IMR-90 (cell line): ENCODE results near the gene KCNQ2. TPM values are rescaled to one million over a fixed set of nuclear protein-coding genes. Genes with fewer than 3 reads are reported as not detected.

ENCODE experiments used
- ATAC-seq: fragments of 200-7000 bp; cut with Tn5 transposase; 2 replicates; pipeline ENCODE4 v1.9.1; 2020; ENCODE audit warnings: low read depth, mild to moderate bottlenecking, moderate library complexity
- BruUV-seq: library from RNA; stranded (reverse); fragments of 400-500 nt; replicated peaks from 2 replicates; lab custom pipeline; 2021; lab: Mats Ljungman, UMichigan
- CTCF ChIA-PET: fragments of 300-600 bp; formaldehyde crosslinking; extraction: SDS; loops from one replicate; lab custom pipeline; 2021; ENCODE audit warnings: antibody characterized with exemption; lab: Yijun Ruan, JAX
- POLR2A ChIA-PET: fragments of 300-600 bp; sonication (Branson Sonifier 250); formaldehyde crosslinking; loops from one replicate; lab custom pipeline; 2022; ENCODE audit warnings: antibody characterized with exemption; ENCODE audit not compliant: unreplicated experiment; lab: Charles Lee
- DNase-seq: peaks from one replicate; pipeline ENCODE4 v3.0.0; 2013
- H2AFZ ChIP-seq: replicated peaks from 2 replicates; pipeline ENCODE3; 2013; ENCODE audit warnings: low read length, mild to moderate bottlenecking; ENCODE audit not compliant: poor library complexity
- H2AK5ac ChIP-seq: 2 replicates; pipeline ENCODE4 v1.6.1; 2013; ENCODE audit warnings: low read depth, low read length, inconsistent platforms
- H2AK9ac ChIP-seq: replicated peaks from 2 replicates; pipeline ENCODE3; 2013; ENCODE audit warnings: mild to moderate bottlenecking, low read depth, low read length, moderate library complexity; ENCODE audit not compliant: poor library complexity
- H2BK120ac ChIP-seq: 2 replicates; pipeline ENCODE4 v1.6.1; 2013; ENCODE audit warnings: low read depth, low read length, inconsistent platforms
- H2BK15ac ChIP-seq: 3 replicates; pipeline ENCODE4 v1.6.1; 2013; ENCODE audit warnings: low read depth, low read length, inconsistent platforms
- H2BK20ac ChIP-seq: 2 replicates; pipeline ENCODE4 v1.6.1; 2013; ENCODE audit warnings: low read depth, mild to moderate bottlenecking, inconsistent platforms, low read length, moderate library complexity
- H2BK5ac ChIP-seq: 2 replicates; pipeline ENCODE4 v1.6.1; 2013; ENCODE audit warnings: mild to moderate bottlenecking, low read depth, low read length, inconsistent platforms; ENCODE audit not compliant: poor library complexity, severe bottlenecking
- H3K14ac ChIP-seq: replicated peaks from 2 replicates; pipeline ENCODE4 v1.6.1; 2013; ENCODE audit warnings: low read depth, low read length, inconsistent platforms
- H3K18ac ChIP-seq: 2 replicates; pipeline ENCODE4 v1.6.1; 2013; ENCODE audit warnings: low read depth, low read length, control low read depth
- H3K23ac ChIP-seq: 2 replicates; pipeline ENCODE4 v1.6.1; 2013; ENCODE audit warnings: low read depth, low read length, inconsistent platforms
- H3K27ac ChIP-seq: 2 replicates; pipeline ENCODE4 v1.5.1; 2013; ENCODE audit warnings: mild to moderate bottlenecking, control low read depth, low read length; ENCODE audit not compliant: insufficient read depth
- H3K27me3 ChIP-seq: 2 replicates; pipeline ENCODE4 v1.6.1; 2013; ENCODE audit warnings: low read length; ENCODE audit not compliant: control insufficient read depth, insufficient read depth
- H3K36me3 ChIP-seq: 2 replicates; pipeline ENCODE4 v1.6.1; 2013; ENCODE audit warnings: low read length, mixed read lengths; ENCODE audit not compliant: control insufficient read depth, insufficient read depth
- H3K4ac ChIP-seq: 2 replicates; pipeline ENCODE4 v1.6.1; 2013; ENCODE audit warnings: low read depth, low read length, inconsistent platforms
- H3K4me1 ChIP-seq: 2 replicates; pipeline ENCODE4 v1.6.1; 2013; ENCODE audit warnings: low read length, mixed read lengths; ENCODE audit not compliant: control insufficient read depth, insufficient read depth
- H3K4me2 ChIP-seq: 2 replicates; pipeline ENCODE4 v1.6.1; 2013; ENCODE audit warnings: low read depth, mild to moderate bottlenecking, control low read depth, low read length, moderate library complexity
- H3K4me3 ChIP-seq: 2 replicates; pipeline ENCODE4 v1.5.1; 2013; ENCODE audit warnings: low read depth, mild to moderate bottlenecking, control low read depth, low read length, moderate library complexity; ENCODE audit not compliant: insufficient read depth
- H3K56ac ChIP-seq: 2 replicates; pipeline ENCODE4 v1.6.1; 2013; ENCODE audit warnings: low read length, inconsistent platforms; ENCODE audit not compliant: insufficient read depth; ENCODE audit errors: extremely low read depth
- H3K79me1 ChIP-seq, 2 experiments: 2 replicates each; pipeline ENCODE4 v1.6.1; 2013; ENCODE audit warnings: low read length in 2 of 2, inconsistent platforms in 1 of 2, low read depth in 1 of 2
- H3K9ac ChIP-seq: 2 replicates; pipeline ENCODE4 v1.6.1; 2013; ENCODE audit warnings: low read depth, low read length, control low read depth
- H3K9me1 ChIP-seq: 2 replicates; pipeline ENCODE4 v1.6.1; 2013; ENCODE audit warnings: low read length, inconsistent platforms; ENCODE audit not compliant: insufficient read depth
- H3K9me3 ChIP-seq: 2 replicates; pipeline ENCODE4 v1.6.1; 2013; ENCODE audit warnings: low read length; ENCODE audit not compliant: control insufficient read depth, insufficient read depth
- H4K20me1 ChIP-seq: 2 replicates; pipeline ENCODE4 v1.6.1; 2013; ENCODE audit warnings: low read length, inconsistent platforms; ENCODE audit not compliant: insufficient read depth
- H4K5ac ChIP-seq: 2 replicates; pipeline ENCODE4 v1.6.1; 2013; ENCODE audit warnings: mild to moderate bottlenecking, low read depth, low read length, control low read depth
- H4K8ac ChIP-seq, 2 experiments: 2 replicates each; pipeline ENCODE4 v1.6.1; 2013; ENCODE audit warnings: low read depth in 2 of 2, low read length in 2 of 2, control low read depth in 1 of 2, inconsistent platforms in 1 of 2
- H4K91ac ChIP-seq: 2 replicates; pipeline ENCODE4 v1.6.1; 2013; ENCODE audit warnings: low read depth, low read length, inconsistent platforms; ENCODE audit not compliant: insufficient read depth
- BHLHE40 ChIP-seq: fragments of 150-350 bp; IDR thresholded peaks from 2 replicates; pipeline ENCODE4 v1.6.1; 2016; ENCODE audit warnings: mild to moderate bottlenecking, low read depth, low read length
- CEBPB ChIP-seq: IDR thresholded peaks from 2 replicates; pipeline ENCODE4 v1.6.1; 2012; ENCODE audit warnings: low read depth, low read length, improper control_type of control experiment
- ELK1 ChIP-seq: fragments of 150-350 bp; IDR thresholded peaks from 2 replicates; pipeline ENCODE4 v1.6.1; 2016; ENCODE audit warnings: low read depth, mild to moderate bottlenecking, low read length, moderate library complexity, borderline replicate concordance
- FOS ChIP-seq: fragments of 150-350 bp; IDR thresholded peaks from 2 replicates; pipeline ENCODE4 v1.6.1; 2016; ENCODE audit warnings: low read depth, low read length
- MAFK ChIP-seq: IDR thresholded peaks from 2 replicates; pipeline ENCODE4 v1.6.1; 2012; ENCODE audit warnings: low read depth, low read length, improper control_type of control experiment
- MAZ ChIP-seq: IDR thresholded peaks from 2 replicates; pipeline ENCODE4 v1.6.1; 2012; ENCODE audit warnings: low read depth, mild to moderate bottlenecking, low read length, improper control_type of control experiment, moderate library complexity, borderline replicate concordance
- MXI1 ChIP-seq: IDR thresholded peaks from 2 replicates; pipeline ENCODE4 v1.6.1; 2012; ENCODE audit warnings: low read depth, mild to moderate bottlenecking, low read length, moderate library complexity, borderline replicate concordance
- RCOR1 ChIP-seq: IDR thresholded peaks from 2 replicates; pipeline ENCODE4 v1.6.1; 2012; ENCODE audit warnings: mild to moderate bottlenecking, low read length, improper control_type of control experiment; ENCODE audit not compliant: insufficient replicate concordance
- RFX5 ChIP-seq: IDR thresholded peaks from 2 replicates; pipeline ENCODE4 v1.8.0; 2012; ENCODE audit warnings: low read depth, mild to moderate bottlenecking, low read length, moderate library complexity
- SMC3 ChIP-seq: fragments of 150-350 bp; IDR thresholded peaks from 2 replicates; pipeline ENCODE4 v1.6.1; 2016; ENCODE audit warnings: low read depth, mild to moderate bottlenecking, antibody characterized with exemption, low read length, moderate library complexity
- USF2 ChIP-seq: fragments of 150-350 bp; IDR thresholded peaks from 2 replicates; pipeline ENCODE4 v1.6.1; 2017; ENCODE audit warnings: mild to moderate bottlenecking, antibody characterized with exemption, low read length, low read depth
- WGBS, 2 experiments: methylation state at CpG; one replicate each; pipeline versions ENCODE4 v1.1.5 to v1.1.7; 2013; ENCODE audit warnings: missing lambda C conversion rate in 2 of 2; ENCODE audit not compliant: insufficient read length in 1 of 2; ENCODE audit errors: extremely low coverage in 2 of 2; 5-methylcytosine and 5-hydroxymethylcytosine counted together
- dilution Hi-C: fragments of 300-500 bp; cut with HindIII; formaldehyde crosslinking; loops from one replicate; pipeline ENCODE4 v1.14.3; 2018; ENCODE audit warnings: low sequenced_read_pairs; ENCODE audit not compliant: unreplicated experiment
- in situ Hi-C: fragments of 300-500 bp; cut with MboI; formaldehyde crosslinking; loops from 3 replicates; pipeline ENCODE4 v1.14.3; 2019; ENCODE audit warnings: low sequenced_read_pairs, inconsistent platforms, mixed read lengths
- intact Hi-C: fragments of 100-400 bp; cut with micrococcal nuclease; formaldehyde crosslinking; loops from 2 replicates; pipeline ENCODE4 v1.10.0; 2022
- polyA plus RNA-seq, 3 experiments: library from polyadenylated mRNA; depleted of rRNA; stranded (reverse); fragments of >200 nt; gene quantifications; 2 replicates each; pipeline ENCODE4 v1.2.3, GENCODE V29; 2012; ENCODE audit warnings: low replicate concordance in 1 of 3
- total RNA-seq: library from RNA; depleted of rRNA; stranded (reverse); fragments of >200 nt; gene quantifications from 2 replicates; pipeline ENCODE4 v1.2.3, GENCODE V29; 2012

Gene KCNQ2
- total and polyA plus RNA-seq, 2 of the 4 experiments (the other 2 are of a cell fraction): 0.02 TPM; not detected in 1

GRCh38 chr20:63382551-63383300 is 89.7 kb downstream of the KCNQ2 start:
- H3K4me3 ChIP-seq: no peak overlapping the region
- DNase-seq (no peak), ATAC-seq (no peak)
- no peak overlapping the region for H2AFZ ChIP-seq
- peaks cover 10% of the 10 kb centered on the region for H3K9me3 ChIP-seq
- no peak overlapping the region for H2BK15ac ChIP-seq
- no peaks in the 10 kb centered on the region for H3K9me1 ChIP-seq
- intact Hi-C loops: loop anchor here (5.0 kb wide), 2 partner anchors 160 to 325 kb away; no protein-coding TSS in a partner anchor
- CTCF ChIA-PET: interaction anchor here (0.7 to 3.4 kb wide), 4 partner anchors 70 to 111 kb away, joined by 4 to 30 read pairs (median 4); no protein-coding TSS in a partner anchor
- no peak overlapping the region for H2BK120ac ChIP-seq
- H3K18ac ChIP-seq: no peak overlapping the region
- H4K8ac ChIP-seq: no peak overlapping the region
- no peak overlapping the region for H3K4me2 ChIP-seq
- no TSS peak for BruUV-seq
- H2BK20ac ChIP-seq: no peak overlapping the region
- H3K27ac ChIP-seq: no peak overlapping the region
- no peak overlapping the region for H4K5ac ChIP-seq
- TF ChIP-seq MAFK (no peak), ELK1 (no peak), USF2 (no peak), RFX5 (no peak), MXI1 (no peak), RCOR1 (no peak), SMC3 (no peak), MAZ (no peak), CEBPB (no peak), FOS (no peak), BHLHE40 (no peak)
- H2AK5ac ChIP-seq: no peak overlapping the region
- H4K20me1 ChIP-seq: no peaks in the 10 kb centered on the region; the same call in 1 of the 2 replicates
- dilution Hi-C loops: no loop called here
- H3K4me1 ChIP-seq: no peaks in the 10 kb centered on the region
- no peak overlapping the region for H2AK9ac ChIP-seq
- POLR2A ChIA-PET: no interaction called here
- no peaks in the 10 kb centered on the region for H3K36me3 ChIP-seq
- no peaks in the 10 kb centered on the region for H3K79me1 ChIP-seq
- 70% methylated on average over 6 of the region's 17 CpGs; no CpG with 5 or more reads in 1 of the 2 experiments for WGBS, 2 experiments
- H4K91ac ChIP-seq: no peak overlapping the region
- H2BK5ac ChIP-seq: no peak overlapping the region
- in situ Hi-C loops: no loop called here
- H3K14ac ChIP-seq: no peak overlapping the region
- no peak overlapping the region for H3K9ac ChIP-seq
- H3K56ac ChIP-seq: no peak overlapping the region
- H3K27me3 ChIP-seq: peaks cover 7% of the 10 kb centered on the region
- no peak overlapping the region for H3K4ac ChIP-seq
- no peak overlapping the region for H3K23ac ChIP-seq
